Parathyroid adenoma (tissue), 2 donors: ENCODE results near the gene KRTAP4-5.
"Not testable (repeated sequence)": the region's sequence is repeated elsewhere in the genome, so short reads cannot be mapped to it uniquely, and the experiment has no call there.

Source experiments
- H2AFZ ChIP-seq: fragments of 300-600 bp; sonication (generic); one replicate; pipeline ENCODE4 v1.7.0; 2017; ENCODE audit warnings: antibody characterized with exemption, mild to moderate bottlenecking
- H3K27ac ChIP-seq: fragments of 300-600 bp; sonication (generic); one replicate; pipeline ENCODE4 v1.7.0; 2017
- H3K27me3 ChIP-seq: fragments of 300-600 bp; sonication (generic); one replicate; pipeline ENCODE4 v1.7.0; 2017; ENCODE audit warnings: low read length; ENCODE audit not compliant: control insufficient read depth, insufficient read depth
- H3K36me3 ChIP-seq: fragments of 300-600 bp; sonication (generic); one replicate; pipeline ENCODE4 v1.7.0; 2017; ENCODE audit warnings: low read length; ENCODE audit not compliant: control insufficient read depth, insufficient read depth
- H3K4me1 ChIP-seq: fragments of 300-600 bp; sonication (generic); one replicate; pipeline ENCODE4 v1.7.0; 2017; ENCODE audit warnings: control low read depth
- H3K4me2 ChIP-seq: fragments of 300-600 bp; sonication (generic); one replicate; pipeline ENCODE4 v1.7.0; 2017; ENCODE audit warnings: low read length
- H3K4me3 ChIP-seq: fragments of 300-600 bp; sonication (generic); one replicate; pipeline ENCODE4 v1.7.0; 2017; ENCODE audit warnings: low read depth, low read length
- H3K79me2 ChIP-seq: fragments of 300-600 bp; sonication (generic); one replicate; pipeline ENCODE4 v1.7.0; 2017; ENCODE audit warnings: control low read depth
- H3K9ac ChIP-seq: fragments of 300-600 bp; sonication (generic); one replicate; pipeline ENCODE4 v1.7.0; 2017; ENCODE audit warnings: mild to moderate bottlenecking
- H3K9me3 ChIP-seq: fragments of 300-600 bp; sonication (generic); one replicate; pipeline ENCODE4 v1.7.0; 2017; ENCODE audit warnings: low read length; ENCODE audit not compliant: control insufficient read depth
- TF ChIP-seq, protein P1 (sequence below): fragments of 300-600 bp; sonication (generic); IDR thresholded peaks from one replicate; pipeline ENCODE4 v1.7.0; 2017; ENCODE audit warnings: antibody characterized with exemption, mild to moderate bottlenecking
- donor health status: primary hyperparathyroidism.

The KRTAP4-5 gene

DNA sequence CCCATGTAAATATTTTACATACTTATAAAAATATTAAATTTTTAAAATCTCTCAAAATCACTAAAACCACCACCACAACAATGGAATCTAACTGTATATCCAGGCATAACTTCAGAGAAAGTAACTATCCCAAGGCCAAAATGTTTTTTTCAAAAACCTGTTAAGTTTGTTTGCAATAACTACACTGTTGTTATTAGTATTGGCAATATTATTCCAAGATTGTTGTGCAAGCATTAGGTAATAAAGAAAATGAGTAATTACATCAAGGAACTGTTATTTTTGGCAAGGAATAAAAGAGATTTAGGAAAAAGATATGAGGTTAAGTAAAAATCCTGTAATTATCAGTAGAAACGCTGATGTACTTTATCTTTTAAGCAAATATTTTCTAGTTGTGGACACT is 22.3 kb downstream of the KRTAP4-5 start:
- Histone ChIP-seq H3K79me2 (no peaks in the 10 kb centered on the region), H3K4me2 (no peak overlapping the region), H3K4me3 (no peak overlapping the region), H3K27me3 (no peaks in the 10 kb centered on the region), H3K4me1 (no peaks in the 10 kb centered on the region), H3K36me3 (no peaks in the 10 kb centered on the region), H2AFZ (no peak overlapping the region), H3K27ac (no peak overlapping the region), H3K9me3 (no peaks in the 10 kb centered on the region), H3K9ac (no peak overlapping the region)
- TF ChIP-seq, protein P1, sequence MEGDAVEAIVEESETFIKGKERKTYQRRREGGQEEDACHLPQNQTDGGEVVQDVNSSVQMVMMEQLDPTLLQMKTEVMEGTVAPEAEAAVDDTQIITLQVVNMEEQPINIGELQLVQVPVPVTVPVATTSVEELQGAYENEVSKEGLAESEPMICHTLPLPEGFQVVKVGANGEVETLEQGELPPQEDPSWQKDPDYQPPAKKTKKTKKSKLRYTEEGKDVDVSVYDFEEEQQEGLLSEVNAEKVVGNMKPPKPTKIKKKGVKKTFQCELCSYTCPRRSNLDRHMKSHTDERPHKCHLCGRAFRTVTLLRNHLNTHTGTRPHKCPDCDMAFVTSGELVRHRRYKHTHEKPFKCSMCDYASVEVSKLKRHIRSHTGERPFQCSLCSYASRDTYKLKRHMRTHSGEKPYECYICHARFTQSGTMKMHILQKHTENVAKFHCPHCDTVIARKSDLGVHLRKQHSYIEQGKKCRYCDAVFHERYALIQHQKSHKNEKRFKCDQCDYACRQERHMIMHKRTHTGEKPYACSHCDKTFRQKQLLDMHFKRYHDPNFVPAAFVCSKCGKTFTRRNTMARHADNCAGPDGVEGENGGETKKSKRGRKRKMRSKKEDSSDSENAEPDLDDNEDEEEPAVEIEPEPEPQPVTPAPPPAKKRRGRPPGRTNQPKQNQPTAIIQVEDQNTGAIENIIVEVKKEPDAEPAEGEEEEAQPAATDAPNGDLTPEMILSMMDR: no peak

DNA sequence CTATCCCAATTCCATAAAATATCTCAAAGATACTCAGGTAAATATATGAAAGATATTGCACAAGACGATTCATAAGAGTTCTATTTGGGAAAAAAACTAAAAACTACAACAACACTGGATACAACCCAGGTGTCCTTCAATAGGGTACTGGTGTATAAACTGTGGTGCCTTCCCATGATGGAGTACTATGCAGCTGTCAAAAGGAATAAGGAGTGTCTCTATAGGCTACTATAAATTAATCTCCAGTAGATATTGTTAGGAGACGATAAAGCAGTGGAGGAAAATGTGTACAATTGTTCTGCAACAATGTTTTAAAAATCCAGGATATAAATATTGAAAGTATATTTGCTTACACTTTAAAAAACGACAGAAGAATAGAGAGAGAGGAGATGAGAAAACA is 23.2 kb downstream of the KRTAP4-5 start:
- Histone ChIP-seq H3K4me2 (no peak overlapping the region), H3K36me3 (no peaks in the 10 kb centered on the region), H3K27ac (no peak overlapping the region), H3K4me1 (no peaks in the 10 kb centered on the region), H3K4me3 (no peak overlapping the region), H2AFZ (no peak overlapping the region), H3K9me3 (no peaks in the 10 kb centered on the region), H3K27me3 (no peaks in the 10 kb centered on the region), H3K79me2 (no peaks in the 10 kb centered on the region), H3K9ac (no peak overlapping the region)
- TF ChIP-seq, protein P1: no peak

DNA sequence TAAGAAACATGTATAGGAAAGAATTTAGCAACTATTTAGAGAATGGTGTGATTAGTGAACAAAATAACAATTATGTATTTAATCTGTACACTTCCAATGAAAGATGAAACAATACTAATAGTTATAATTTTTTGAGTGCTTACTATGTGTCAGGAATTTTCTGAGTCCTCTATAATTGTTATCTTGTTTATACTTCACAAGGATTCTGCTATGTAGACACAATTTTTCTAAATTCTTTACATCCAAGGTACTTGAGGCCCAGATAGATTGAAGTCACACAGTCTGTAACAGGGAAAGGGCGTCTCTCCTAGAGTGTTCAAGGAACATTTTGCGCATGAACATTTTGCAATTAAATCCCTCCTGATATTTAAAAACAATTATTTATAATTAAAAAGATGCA is 24.6 kb downstream of the KRTAP4-5 start:
- TF ChIP-seq, protein P1: no peak
- no peak overlapping the region for H3K4me3 ChIP-seq
- no peak overlapping the region for H3K27ac ChIP-seq
- H3K36me3 ChIP-seq: no peaks in the 10 kb centered on the region
- H2AFZ ChIP-seq: no peak overlapping the region
- H3K4me2 ChIP-seq: no peak overlapping the region
- no peak overlapping the region for H3K9ac ChIP-seq
- no peaks in the 10 kb centered on the region for H3K27me3 ChIP-seq
- H3K79me2 ChIP-seq: no peaks in the 10 kb centered on the region
- no peaks in the 10 kb centered on the region for H3K4me1 ChIP-seq
- H3K9me3 ChIP-seq: no peaks in the 10 kb centered on the region

DNA sequence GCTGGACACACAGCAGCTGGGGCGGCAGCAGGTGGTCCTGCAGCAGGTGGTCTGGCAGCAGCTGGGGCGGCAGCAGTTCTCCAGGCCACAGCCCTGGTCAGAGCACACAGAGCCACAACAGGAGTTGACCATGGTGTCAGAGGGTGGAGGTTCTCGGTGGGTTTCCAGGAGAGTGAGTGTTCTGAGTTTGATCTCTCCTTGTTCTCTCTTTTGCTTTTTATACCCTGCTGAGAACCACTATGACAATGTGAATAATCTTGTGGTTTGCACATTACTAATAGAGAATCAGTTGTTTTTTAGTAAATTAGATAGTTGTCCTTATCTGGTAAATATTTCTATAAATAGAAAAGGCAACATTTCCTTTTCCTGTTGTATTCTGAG is 25.6 kb downstream of the KRTAP4-5 start, which contains the start of gene KRTAP4-12:
Gene KRTAP4-12, minus strand, starts transcription at position 192 of the 381 bp plus-strand sequence. Its CDS starts 60 bp downstream, at position 132.
- not testable (repeated sequence) for H3K4me2 ChIP-seq, H3K4me3 ChIP-seq, H3K9me3 ChIP-seq, H3K27ac ChIP-seq, H3K9ac ChIP-seq, H2AFZ ChIP-seq, H3K4me1 ChIP-seq, H3K27me3 ChIP-seq, H3K36me3 ChIP-seq, H3K79me2 ChIP-seq

DNA sequence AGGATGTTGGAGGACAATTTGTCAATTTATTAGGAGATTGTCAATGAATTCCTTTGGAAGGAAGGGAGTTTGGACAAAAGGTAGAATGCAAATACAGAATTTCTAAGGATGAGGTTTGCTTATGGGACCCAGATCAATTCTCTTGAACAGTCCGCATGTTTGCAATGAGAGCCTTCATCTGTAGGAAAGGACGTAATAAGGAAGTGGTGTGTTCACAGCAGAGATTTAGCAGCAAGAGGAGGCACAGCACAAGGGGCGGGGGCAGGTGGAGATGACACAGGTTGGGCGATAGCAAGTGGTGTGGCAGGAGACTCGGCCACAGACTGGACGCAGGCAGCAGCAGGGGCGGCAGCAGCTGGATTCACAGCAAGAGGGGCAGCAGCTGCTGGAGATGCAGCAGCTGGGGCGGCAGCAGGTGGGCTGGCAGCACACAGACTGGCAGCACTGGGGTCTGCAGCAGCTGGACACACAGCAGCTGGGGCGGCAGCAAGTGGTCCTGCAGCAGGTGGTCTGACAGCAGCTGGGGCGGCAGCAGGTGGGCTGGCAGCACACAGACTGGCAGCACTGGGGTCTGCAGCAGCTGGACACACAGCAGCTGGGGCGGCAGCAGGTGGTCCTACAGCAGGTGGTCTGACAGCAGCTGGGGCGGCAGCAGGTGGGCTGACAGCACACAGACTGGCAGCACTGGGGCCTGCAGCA is 26.2 kb downstream of the KRTAP4-5 start:
- not testable (repeated sequence) for H3K4me3 ChIP-seq, H3K79me2 ChIP-seq, H3K27ac ChIP-seq, H2AFZ ChIP-seq, H3K4me2 ChIP-seq, H3K4me1 ChIP-seq, H3K9ac ChIP-seq, H3K27me3 ChIP-seq, H3K36me3 ChIP-seq, H3K9me3 ChIP-seq

DNA sequence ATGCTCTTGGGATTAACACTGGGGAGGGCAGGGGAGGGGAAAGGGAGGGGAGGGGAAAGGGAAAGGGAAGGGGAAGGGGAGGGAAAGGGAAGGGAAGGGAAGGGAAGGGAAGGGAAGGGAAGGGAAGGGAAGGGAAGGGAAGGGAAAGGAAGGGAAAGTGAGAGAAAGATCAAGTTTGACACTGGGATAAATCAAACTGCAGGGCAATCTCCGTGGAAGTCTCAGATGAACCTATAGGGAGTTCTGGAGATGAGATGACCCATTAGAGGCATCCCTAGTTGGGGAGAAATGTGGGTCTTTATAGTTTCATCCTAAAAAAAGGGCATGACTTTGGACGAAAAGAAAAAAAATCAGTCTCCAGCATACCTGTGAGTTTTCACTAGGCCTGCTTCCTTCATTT is 27.9 kb downstream of the KRTAP4-5 start:
- no peak overlapping the region for H2AFZ ChIP-seq
- H3K9ac ChIP-seq: no peak overlapping the region
- no peak overlapping the region for H3K4me3 ChIP-seq
- no peak overlapping the region for H3K4me2 ChIP-seq
- TF ChIP-seq, protein P1: no peak
- H3K9me3 ChIP-seq: no peaks in the 10 kb centered on the region
- H3K27ac ChIP-seq: no peak overlapping the region
- H3K4me1 ChIP-seq: no peaks in the 10 kb centered on the region
- no peaks in the 10 kb centered on the region for H3K79me2 ChIP-seq
- H3K27me3 ChIP-seq: no peaks in the 10 kb centered on the region
- H3K36me3 ChIP-seq: no peaks in the 10 kb centered on the region

DNA sequence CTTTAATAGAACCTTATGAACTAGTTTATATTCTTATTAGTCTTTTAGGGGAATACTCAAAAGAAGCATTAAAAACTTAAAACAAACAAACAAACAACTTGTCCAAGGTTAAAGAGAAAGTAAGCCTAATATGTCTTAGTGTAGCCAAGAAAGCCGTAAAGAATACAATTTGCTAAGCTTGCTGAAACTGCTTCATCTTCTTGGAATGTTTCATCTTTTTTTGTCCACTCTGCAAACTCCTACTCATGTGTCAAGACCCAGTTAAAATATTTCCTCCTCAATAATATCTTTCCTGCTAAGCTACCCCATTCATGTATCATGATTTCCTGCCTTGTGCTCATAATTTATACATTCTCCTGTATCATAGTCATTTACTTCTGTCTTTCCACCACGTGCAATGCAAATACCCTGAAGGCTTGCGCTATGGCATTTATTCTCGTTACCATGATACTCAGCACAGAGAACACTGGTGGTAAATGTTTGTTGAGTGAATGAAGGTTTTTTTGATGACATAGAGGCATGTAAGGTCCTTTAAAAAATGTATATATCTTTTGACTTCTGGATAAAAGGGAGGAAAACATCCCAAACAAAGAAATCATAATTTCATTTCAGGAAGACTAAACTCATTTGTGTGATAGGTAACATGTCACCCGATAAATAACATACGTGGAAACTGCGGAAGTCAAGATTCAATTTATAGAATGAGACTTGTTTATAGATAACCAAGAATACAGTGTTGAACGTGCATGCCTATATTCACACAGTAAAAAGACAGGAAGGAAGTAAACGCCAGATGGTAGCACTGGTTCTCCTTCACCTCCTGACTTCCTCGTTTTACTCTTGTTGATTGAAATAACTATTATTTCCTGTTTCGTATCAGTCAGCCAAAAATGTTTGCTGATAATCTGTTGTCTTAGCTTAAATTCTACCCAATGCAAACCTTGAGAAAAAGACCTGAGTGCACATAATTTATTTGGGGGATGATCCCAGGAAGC is 29.6 kb downstream of the KRTAP4-5 start:
- H3K4me1 ChIP-seq, H3K9ac ChIP-seq, H3K4me2 ChIP-seq, H3K27me3 ChIP-seq, H2AFZ ChIP-seq, H3K9me3 ChIP-seq, H3K27ac ChIP-seq, H3K79me2 ChIP-seq, H3K4me3 ChIP-seq, H3K36me3 ChIP-seq: not testable (repeated sequence)
